ENCODE measurements around the gene HOXB3.

HOXB3 gene

GRCh38 chr17:48584223-48584741, 5.8 kb downstream of the HOXB3 start:
- no peak overlapping the region for H3K4me3 ChIP-seq (ENCODE audit: low read depth, low read length)
- H3K36me3 ChIP-seq (ENCODE audit: control insufficient read depth in 2 of 2, insufficient read depth in 1 of 2, low read length in 2 of 2): peaks cover 0 to 21% of the 10 kb centered on the region in 2 experiments; a peak in 1 of 3 replicates
- peak overlapping the region; percentile 92 for H3K27ac ChIP-seq (ENCODE audit: extremely low read depth, low read depth, low read length)
- peaks cover 57% of the 10 kb centered on the region for H3K4me1 ChIP-seq (ENCODE audit: control insufficient read depth, insufficient read depth, low read length)
- POLR2A ChIA-PET: interaction anchor here (1.1 to 1.2 kb wide), 2 partner anchors 26 to 43 kb away, joined by 3 to 5 read pairs; no protein-coding TSS in a partner anchor
- TF ChIP-seq KLF1 (tag by site-specific recombination; IDR thresholded peaks at IDR 0.05): peak; percentile 66; the same call in 1 of the 2 replicates
- TF ChIP-seq ZNF639 (tag by site-specific recombination; IDR thresholded peaks at IDR 0.05): no peak
- no peak for TF ChIP-seq KLF9 (tag by site-specific recombination; IDR thresholded peaks at IDR 0.05; ENCODE audit: low read depth)
- TF ChIP-seq, protein P1, sequence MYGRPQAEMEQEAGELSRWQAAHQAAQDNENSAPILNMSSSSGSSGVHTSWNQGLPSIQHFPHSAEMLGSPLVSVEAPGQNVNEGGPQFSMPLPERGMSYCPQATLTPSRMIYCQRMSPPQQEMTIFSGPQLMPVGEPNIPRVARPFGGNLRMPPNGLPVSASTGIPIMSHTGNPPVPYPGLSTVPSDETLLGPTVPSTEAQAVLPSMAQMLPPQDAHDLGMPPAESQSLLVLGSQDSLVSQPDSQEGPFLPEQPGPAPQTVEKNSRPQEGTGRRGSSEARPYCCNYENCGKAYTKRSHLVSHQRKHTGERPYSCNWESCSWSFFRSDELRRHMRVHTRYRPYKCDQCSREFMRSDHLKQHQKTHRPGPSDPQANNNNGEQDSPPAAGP (tag by site-specific recombination; IDR thresholded peaks at IDR 0.05): 0 out of 2 replicates have a peak, but pooled peaks have one; percentile 28
- TF ChIP-seq ZSCAN30 (tag by site-specific recombination; IDR thresholded peaks at IDR 0.05): no peak
- TF ChIP-seq GLIS1 (tag by site-specific recombination; IDR thresholded peaks at IDR 0.05): peak; percentile 49; the same call in 1 of the 2 replicates
- TF ChIP-seq BCL11A (tag by site-specific recombination; IDR thresholded peaks at IDR 0.05; ENCODE audit: low read depth): 0 out of 2 replicates have a peak, but pooled peaks have one; percentile 27
- TF ChIP-seq PRDM1 (tag by site-specific recombination; IDR thresholded peaks at IDR 0.05): peak; percentile 65
- TF ChIP-seq KLF10 (tag by site-specific recombination; IDR thresholded peaks at IDR 0.05): no peak
- 0 out of 2 replicates have a peak, but pooled peaks have one; percentile 51 for TF ChIP-seq ZNF692 (tag by site-specific recombination; IDR thresholded peaks at IDR 0.05)
- no peak for TF ChIP-seq ZSCAN23 (tag by site-specific recombination; IDR thresholded peaks at IDR 0.05)
- peak; percentile 39 for TF ChIP-seq ZNF335 (tag by site-specific recombination; conservative IDR thresholded peaks at IDR 0.05)
- TF ChIP-seq IKZF3 (tag by site-specific recombination; IDR thresholded peaks at IDR 0.05): 0 out of 2 replicates have a peak, but pooled peaks have one; percentile 2
- no peaks in the 10 kb centered on the region for H3K9me3 ChIP-seq (ENCODE audit: control insufficient read depth, insufficient read depth, low read depth, low read length)
- CTCF ChIA-PET: interaction anchor here (0.6 to 2.4 kb wide), 11 partner anchors 9 to 369 kb away, joined by 3 to 15 read pairs (median 5); partner anchors contain the start of gene HOXB5

DNA sequence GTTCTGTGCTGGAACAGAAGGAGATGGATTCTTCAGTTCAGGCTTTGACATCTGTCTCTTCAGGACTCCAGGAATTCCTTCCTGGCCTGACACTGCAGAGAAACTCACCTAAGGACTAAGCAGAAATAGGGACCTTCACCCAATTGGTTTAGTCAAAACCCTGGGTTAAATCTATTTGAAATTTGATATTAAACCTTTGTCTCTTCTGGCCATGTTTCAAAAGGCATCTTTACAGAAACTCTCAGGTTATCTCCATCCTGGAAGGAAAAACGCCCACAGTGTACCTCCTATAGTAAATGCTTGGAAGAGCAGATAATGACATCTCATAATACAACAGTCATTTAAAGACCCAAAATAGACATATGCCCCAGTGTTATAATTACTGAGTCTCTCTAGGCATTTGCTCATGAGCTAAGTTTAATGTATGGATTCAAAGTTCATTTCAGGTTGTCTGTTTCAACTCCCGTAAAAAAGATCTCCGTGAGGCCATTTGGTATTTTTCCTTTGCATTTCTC, 6.3 kb downstream of the HOXB3 start:
- no peaks in the 10 kb centered on the region for H3K9me3 ChIP-seq (ENCODE audit: control insufficient read depth, insufficient read depth, low read depth, low read length)
- peaks cover 0 to 21% of the 10 kb centered on the region in 2 experiments; a peak in 1 of 3 replicates for H3K36me3 ChIP-seq (ENCODE audit: control insufficient read depth in 2 of 2, insufficient read depth in 1 of 2, low read length in 2 of 2)
- POLR2A ChIA-PET: interaction anchor here (1.1 to 1.2 kb wide), 2 partner anchors 26 to 42 kb away, joined by 3 to 5 read pairs; no protein-coding TSS in a partner anchor
- peaks cover 62% of the 10 kb centered on the region for H3K4me1 ChIP-seq (ENCODE audit: control insufficient read depth, insufficient read depth, low read length)
- no peak overlapping the region for H3K4me3 ChIP-seq (ENCODE audit: low read depth, low read length)
- CTCF ChIA-PET: interaction anchor here (0.6 to 2.4 kb wide), 23 partner anchors 10 to 369 kb away, joined by 3 to 15 read pairs (median 5); partner anchors contain the start of genes HOXB5 and HOXB9
- peak overlapping the region; percentile 92 for H3K27ac ChIP-seq (ENCODE audit: extremely low read depth, low read depth, low read length)
- TF ChIP-seq ZNF560 (tag by site-specific recombination; IDR thresholded peaks at IDR 0.05; ENCODE audit: borderline replicate concordance): no peak
- no peak for TF ChIP-seq REPIN1 (tag by site-specific recombination; IDR thresholded peaks at IDR 0.05; ENCODE audit: low read depth)
- TF ChIP-seq ZNF664 (tag by site-specific recombination; IDR thresholded peaks at IDR 0.05): no peak
- TF ChIP-seq, protein P2, sequence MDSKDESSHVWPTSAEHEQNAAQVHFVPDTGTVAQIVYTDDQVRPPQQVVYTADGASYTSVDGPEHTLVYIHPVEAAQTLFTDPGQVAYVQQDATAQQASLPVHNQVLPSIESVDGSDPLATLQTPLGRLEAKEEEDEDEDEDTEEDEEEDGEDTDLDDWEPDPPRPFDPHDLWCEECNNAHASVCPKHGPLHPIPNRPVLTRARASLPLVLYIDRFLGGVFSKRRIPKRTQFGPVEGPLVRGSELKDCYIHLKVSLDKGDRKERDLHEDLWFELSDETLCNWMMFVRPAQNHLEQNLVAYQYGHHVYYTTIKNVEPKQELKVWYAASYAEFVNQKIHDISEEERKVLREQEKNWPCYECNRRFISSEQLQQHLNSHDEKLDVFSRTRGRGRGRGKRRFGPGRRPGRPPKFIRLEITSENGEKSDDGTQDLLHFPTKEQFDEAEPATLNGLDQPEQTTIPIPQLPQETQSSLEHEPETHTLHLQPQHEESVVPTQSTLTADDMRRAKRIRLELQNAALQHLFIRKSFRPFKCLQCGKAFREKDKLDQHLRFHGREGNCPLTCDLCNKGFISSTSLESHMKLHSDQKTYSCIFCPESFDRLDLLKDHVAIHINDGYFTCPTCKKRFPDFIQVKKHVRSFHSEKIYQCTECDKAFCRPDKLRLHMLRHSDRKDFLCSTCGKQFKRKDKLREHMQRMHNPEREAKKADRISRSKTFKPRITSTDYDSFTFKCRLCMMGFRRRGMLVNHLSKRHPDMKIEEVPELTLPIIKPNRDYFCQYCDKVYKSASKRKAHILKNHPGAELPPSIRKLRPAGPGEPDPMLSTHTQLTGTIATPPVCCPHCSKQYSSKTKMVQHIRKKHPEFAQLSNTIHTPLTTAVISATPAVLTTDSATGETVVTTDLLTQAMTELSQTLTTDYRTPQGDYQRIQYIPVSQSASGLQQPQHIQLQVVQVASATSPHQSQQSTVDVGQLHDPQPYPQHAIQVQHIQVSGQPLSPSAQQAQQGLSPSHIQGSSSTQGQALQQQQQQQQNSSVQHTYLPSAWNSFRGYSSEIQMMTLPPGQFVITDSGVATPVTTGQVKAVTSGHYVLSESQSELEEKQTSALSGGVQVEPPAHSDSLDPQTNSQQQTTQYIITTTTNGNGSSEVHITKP (tag by site-specific recombination; IDR thresholded peaks at IDR 0.05): no peak
- TF ChIP-seq KLF16 (tag by site-specific recombination; IDR thresholded peaks at IDR 0.05): no peak
- TF ChIP-seq TCF7L2 (IDR thresholded peaks at IDR 0.05; ENCODE audit: borderline replicate concordance, low read depth, low read length): no peak
- no peak for TF ChIP-seq ZNF571 (tag by site-specific recombination; IDR thresholded peaks at IDR 0.05)
- no peak for TF ChIP-seq ZNF148 (tag by site-specific recombination; IDR thresholded peaks at IDR 0.05; ENCODE audit: borderline replicate concordance)
- TF ChIP-seq KLF7 (tag by site-specific recombination; IDR thresholded peaks at IDR 0.05; ENCODE audit: borderline replicate concordance): no peak
- no peak for TF ChIP-seq GLI4 (tag by site-specific recombination; IDR thresholded peaks at IDR 0.05)

Measured in HEK293 (cell line).